Activated CD8-positive, alpha-beta memory T cell treated with anti-CD3 and anti-CD28 coated beads for 1 hour (primary cell): ENCODE results near the gene ADSS1.
"Not testable (repeated sequence)": the region's sequence is repeated elsewhere in the genome, so short reads cannot be mapped to it uniquely, and the experiment has no call there.

Experiments
- DNase-seq, 2 donors: peaks; one replicate each; pipeline ENCODE4 v3.0.0-alpha.2; 2020; ENCODE audit warnings: low read depth in 1 of 2; ENCODE audit errors: extremely low read depth in 1 of 2

The ADSS1 gene

GRCh38 chr14:104714066-104714465 is 10.0 kb upstream of the ADSS1 start:
- no peak for DNase-seq

- no peak for DNase-seq
Measured at GRCh38 chr14:104714681-104715080, 9.3 kb upstream of the ADSS1 start.

- no peak for DNase-seq
Measured at GRCh38 chr14:104715416-104715815, 8.6 kb upstream of the ADSS1 start.

GRCh38 chr14:104715871-104716270 is 8.2 kb upstream of the ADSS1 start:
- DNase-seq: no peak

GRCh38 chr14:104717137-104717536 is 6.9 kb upstream of the ADSS1 start:
- DNase-seq: no peak

- DNase-seq: no peak
Measured at GRCh38 chr14:104717646-104718045, 6.4 kb upstream of the ADSS1 start.

- DNase-seq: no peak
Measured at GRCh38 chr14:104718147-104718546, 5.9 kb upstream of the ADSS1 start.

- DNase-seq: no peak
Measured at GRCh38 chr14:104718871-104719270, 5.2 kb upstream of the ADSS1 start.

GRCh38 chr14:104719343-104719742 is 4.7 kb upstream of the ADSS1 start:
- DNase-seq: no peak

- no peak for DNase-seq
Measured at GRCh38 chr14:104721505-104722431, 2.3 kb upstream of the ADSS1 start.

- DNase-seq: no peak
Measured at GRCh38 chr14:104722938-104723650, 935 bp upstream of the ADSS1 start.

GRCh38 chr14:104724407-104724980 is 465 bp downstream of the ADSS1 start:
- no peak for DNase-seq

GRCh38 chr14:104724981-104725771 is 1.1 kb downstream of the ADSS1 start:
- DNase-seq: no peak

GRCh38 chr14:104725772-104726548 is 1.9 kb downstream of the ADSS1 start:
- no peak for DNase-seq

- no peak for DNase-seq
Measured at GRCh38 chr14:104726600-104727451, 2.8 kb downstream of the ADSS1 start.

GRCh38 chr14:104728631-104729030 is 4.6 kb downstream of the ADSS1 start:
- DNase-seq: no peak

- not testable (repeated sequence) for DNase-seq
Measured at GRCh38 chr14:104729176-104729834, 5.3 kb downstream of the ADSS1 start.

GRCh38 chr14:104729835-104730181 is 5.8 kb downstream of the ADSS1 start:
- no peak for DNase-seq

- no peak for DNase-seq
Measured at GRCh38 chr14:104730487-104730886, 6.5 kb downstream of the ADSS1 start.
